ENCODE measurements around the gene WDR27.
"Not testable (repeated sequence)": the region's sequence is repeated elsewhere in the genome, so short reads cannot be mapped to it uniquely, and the experiment has no call there.

Gene WDR27

DNA sequence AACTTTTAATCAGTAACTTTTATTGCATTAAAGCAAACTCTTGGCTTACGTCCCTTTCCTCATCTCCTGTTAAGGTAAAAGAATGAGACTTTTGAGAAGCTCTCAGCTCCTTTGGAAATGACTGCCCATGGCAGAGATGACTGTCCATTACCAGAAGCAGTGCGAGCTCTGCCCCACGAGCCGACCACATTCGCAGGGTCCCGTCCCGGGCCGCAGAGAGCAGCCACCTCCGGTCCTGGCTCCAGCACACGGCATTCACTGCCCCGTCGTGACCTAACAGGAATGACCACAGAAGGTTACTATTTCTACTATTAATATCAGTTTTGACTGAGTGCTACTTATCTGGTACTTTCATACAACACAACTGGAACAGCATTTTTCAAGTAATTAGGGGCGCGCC is 63.4 kb downstream of the WDR27 start:
- FAIRE-seq = no peak

DNA sequence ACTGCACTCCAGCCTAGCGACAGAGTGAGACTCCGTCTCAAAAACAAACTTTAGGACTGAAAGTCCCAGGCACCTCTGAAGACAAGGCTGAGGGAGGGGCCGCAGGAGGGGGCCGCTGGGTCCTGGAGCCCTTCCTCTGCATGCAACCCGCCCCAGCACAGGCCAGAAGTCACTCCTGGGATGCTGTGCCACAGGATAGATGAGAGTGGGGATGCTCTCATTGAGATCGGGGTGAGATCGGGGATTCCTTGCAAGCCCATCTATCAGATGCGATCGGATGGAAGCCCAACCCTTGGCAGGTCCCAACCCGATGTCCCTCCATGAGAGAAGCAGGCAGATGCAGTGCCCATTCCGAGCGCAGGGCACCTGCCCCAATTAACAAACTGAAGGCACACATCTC is 66.5 kb downstream of the WDR27 start:
- no peak for FAIRE-seq

DNA sequence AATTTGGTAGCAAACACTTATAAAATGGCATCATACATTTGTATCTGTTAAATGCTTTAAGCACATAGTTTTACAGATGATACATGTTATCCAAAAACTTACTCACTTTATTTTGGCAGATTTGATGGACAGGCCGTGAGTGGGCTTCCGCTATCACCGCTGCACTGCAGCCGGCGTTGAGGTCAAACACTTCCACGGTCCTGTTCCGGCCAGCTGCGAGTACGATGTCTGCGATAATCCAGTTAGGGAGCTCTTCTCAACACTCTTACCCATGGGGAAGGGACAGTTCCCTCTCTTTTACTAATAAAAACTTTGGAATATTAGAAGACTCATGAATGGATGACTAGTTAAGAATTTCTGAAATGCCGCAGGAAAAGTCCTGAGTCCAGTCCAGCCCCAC is 69.0 kb downstream of the WDR27 start:
- no peak for FAIRE-seq

- no peak for FAIRE-seq
Observed at GRCh38 chr6:169629256-169629655, 72.6 kb downstream of the WDR27 start.

- no peak for FAIRE-seq
Observed at GRCh38 chr6:169627736-169628607, 73.9 kb downstream of the WDR27 start.

- FAIRE-seq = no peak
Observed at GRCh38 chr6:169626649-169627048, 75.2 kb downstream of the WDR27 start.

DNA sequence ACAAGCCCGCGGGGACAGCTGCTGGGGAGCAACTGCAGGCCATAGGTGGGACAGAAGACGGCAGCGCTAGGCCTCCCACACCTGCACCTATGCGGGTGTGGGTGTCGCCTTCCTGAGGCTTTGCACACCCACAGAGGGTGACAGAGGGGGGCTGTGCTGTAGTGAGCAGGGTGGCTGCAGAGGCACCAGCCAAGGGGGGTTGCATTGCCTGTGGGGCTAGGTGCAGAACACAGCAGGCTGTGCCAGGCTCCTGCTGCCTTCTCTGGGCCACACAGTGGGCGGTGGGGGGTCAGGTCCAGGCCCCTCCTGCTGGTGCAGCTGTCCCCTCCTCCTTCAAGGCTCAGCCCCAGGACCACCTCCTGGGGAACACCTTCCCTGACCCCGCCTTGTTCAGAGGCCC is 75.7 kb downstream of the WDR27 start:
- FAIRE-seq = no peak

GRCh38 chr6:169625376-169625775 is 76.5 kb downstream of the WDR27 start:
- FAIRE-seq = no peak

- no peak for FAIRE-seq
Observed at GRCh38 chr6:169624785-169625184, 77.0 kb downstream of the WDR27 start.

GRCh38 chr6:169623975-169624374 is 77.9 kb downstream of the WDR27 start:
- FAIRE-seq = no peak

- FAIRE-seq = no peak
Observed at GRCh38 chr6:169623343-169623742, 78.5 kb downstream of the WDR27 start.

DNA sequence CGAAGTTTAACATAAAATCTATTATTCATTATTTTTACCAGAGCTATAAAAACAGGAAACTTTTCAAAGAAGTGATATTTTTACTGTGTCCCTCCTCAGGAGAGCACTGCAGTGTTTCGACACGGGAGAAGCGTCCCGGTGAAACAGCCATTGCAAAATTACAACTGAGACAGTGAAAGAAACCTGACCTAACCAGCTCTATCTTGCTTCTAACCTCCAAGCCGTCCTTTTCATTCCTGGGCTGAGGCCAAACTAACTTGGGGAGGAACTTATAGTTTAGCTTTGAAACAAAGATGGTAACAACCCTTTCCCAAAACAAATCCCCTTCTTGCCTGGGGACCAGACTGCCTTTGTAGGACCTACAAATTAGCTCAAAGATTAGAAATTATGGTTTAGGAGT is 79.2 kb downstream of the WDR27 start:
- FAIRE-seq = no peak

DNA sequence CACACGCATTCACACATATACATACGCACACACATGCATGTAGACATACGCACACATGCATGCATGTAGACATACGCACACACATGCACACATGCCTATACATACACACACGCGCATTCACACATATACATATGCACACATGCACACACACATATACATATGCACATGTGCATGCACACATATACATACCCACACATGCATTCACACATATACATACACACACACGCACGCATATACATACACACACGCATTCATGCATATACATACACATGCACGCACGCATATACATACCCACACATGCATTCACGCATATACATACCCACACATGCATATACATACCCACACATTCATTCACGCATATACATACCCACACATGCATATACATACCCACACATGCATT is 80.5 kb downstream of the WDR27 start:
- no peak for FAIRE-seq

- FAIRE-seq = no peak
Observed at GRCh38 chr6:169620171-169621130, 81.4 kb downstream of the WDR27 start.

DNA sequence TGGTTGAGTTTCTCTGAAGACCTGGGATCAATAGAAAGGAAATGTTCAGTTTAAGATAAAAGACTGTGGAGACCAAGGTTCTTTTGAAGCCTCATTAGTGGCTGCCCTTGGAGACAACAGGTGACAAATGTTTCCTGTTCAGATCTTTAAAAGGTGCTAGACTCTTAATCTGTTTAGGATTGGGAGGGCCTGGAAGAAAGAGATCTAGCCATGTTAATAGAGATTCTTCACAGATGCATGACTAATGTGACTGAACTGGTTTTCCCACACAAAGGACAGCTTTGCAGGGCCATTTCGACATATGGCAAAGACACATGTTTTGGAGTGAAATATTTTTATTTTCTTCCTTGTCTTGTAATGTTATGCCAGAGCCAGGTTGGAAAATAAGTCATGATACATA is 82.2 kb downstream of the WDR27 start:
- no peak for FAIRE-seq

DNA sequence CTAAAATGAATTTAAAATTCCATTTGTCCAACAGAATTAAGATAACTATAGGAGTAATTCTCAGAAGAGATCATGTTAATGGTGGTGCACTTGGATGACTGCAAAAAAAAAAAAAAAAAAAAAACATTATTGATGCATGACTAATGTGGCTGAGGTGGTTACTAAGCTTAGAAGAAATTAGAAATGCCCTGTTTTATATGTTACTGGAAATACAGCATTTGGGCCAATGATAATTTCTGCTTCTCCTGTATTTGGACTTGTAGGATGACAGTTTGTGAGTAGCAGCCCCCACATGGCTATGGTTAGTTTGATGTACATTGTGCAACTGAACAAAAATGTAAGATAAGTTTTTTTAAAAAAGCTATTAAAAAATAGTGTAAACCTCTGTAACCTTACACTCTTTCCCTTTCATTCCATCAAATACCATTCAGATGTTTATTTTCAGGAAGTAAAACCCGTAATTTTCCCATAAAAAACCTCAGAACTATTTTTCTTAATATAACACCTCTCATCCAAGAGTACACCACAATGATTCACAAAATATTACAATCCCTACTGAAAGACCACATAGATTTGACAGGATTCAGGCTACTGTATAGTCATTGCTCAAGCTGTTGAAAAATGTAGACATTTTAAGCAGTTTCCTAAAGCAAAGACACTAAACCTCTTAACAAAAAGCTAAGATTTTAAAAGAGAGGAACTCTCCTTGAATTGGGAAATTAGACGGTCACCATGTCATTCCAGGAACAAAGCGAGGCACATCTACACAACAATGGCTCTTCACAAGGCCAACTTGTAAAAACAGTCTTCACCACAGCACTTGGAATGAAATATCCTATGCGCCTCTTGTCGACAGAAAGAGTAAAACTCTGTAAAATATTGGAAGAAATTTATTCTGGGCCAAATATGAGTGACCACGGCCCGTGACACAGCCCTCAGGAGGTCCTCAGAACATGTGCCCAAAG is 83.0 kb downstream of the WDR27 start:
- FAIRE-seq = no peak

- no peak for FAIRE-seq
Observed at GRCh38 chr6:169617562-169617961, 84.3 kb downstream of the WDR27 start.

- not testable (repeated sequence) for FAIRE-seq
Observed at GRCh38 chr6:169608609-169609008, 93.2 kb downstream of the WDR27 start.

GRCh38 chr6:169604076-169604475 is 97.8 kb downstream of the WDR27 start:
- no peak for FAIRE-seq

GRCh38 chr6:169601129-169601528 is 100.7 kb downstream of the WDR27 start:
- FAIRE-seq = not testable (repeated sequence)

- FAIRE-seq = no peak
Observed at GRCh38 chr6:169592558-169592957, 109.3 kb downstream of the WDR27 start.

- FAIRE-seq = no peak
Observed at GRCh38 chr6:169591616-169592015, 110.2 kb downstream of the WDR27 start.
